AG10803 (cell line): ENCODE measurements around the gene SGPP2.

Source experiments
- DNase-seq: peaks from one replicate; pipeline ENCODE4 v3.0.0; 2010; ENCODE audit warnings: low read depth
- H3K4me3 ChIP-seq: 2 replicates; pipeline ENCODE4 v1.5.1; 2011; ENCODE audit warnings: mild to moderate bottlenecking, low read length, control low read depth
- CTCF ChIP-seq: conservative IDR thresholded peaks from 2 replicates; pipeline ENCODE4 v1.5.1; 2011; ENCODE audit warnings: mild to moderate bottlenecking, low read length, control low read depth, inconsistent platforms

SGPP2 gene

GRCh38 chr2:222418739-222419138 lies 5.6 kb upstream of the SGPP2 start:
- TF ChIP-seq CTCF, result no peak
- H3K4me3 ChIP-seq, result no peak overlapping the region
- DNase-seq, result no peak

DNA sequence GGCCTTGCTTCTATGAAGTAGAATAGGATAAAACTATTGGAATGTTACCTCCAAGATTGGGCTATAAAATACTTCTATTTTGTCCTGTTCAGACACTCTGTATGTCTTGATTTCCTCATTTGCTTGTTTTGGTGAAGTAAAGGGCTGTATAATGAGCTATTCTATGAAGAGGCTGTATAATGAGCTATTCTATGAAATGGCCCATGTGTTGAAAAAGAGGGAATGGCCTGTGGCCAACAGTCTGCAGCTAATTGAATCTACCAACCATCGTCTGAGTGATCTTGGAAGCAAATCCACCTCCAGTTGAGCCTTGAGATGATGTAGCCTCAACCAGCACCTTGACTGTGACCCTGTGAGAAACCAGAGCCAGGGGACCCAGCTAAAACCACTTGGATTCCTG lies 3.8 kb upstream of the SGPP2 start:
- TF ChIP-seq CTCF, result no peak
- no peak overlapping the region for H3K4me3 ChIP-seq
- no peak for DNase-seq

- TF ChIP-seq CTCF, result no peak
- DNase-seq, result no peak
- no peak overlapping the region for H3K4me3 ChIP-seq
Measured at GRCh38 chr2:222421626-222422025, 2.7 kb upstream of the SGPP2 start.

DNA sequence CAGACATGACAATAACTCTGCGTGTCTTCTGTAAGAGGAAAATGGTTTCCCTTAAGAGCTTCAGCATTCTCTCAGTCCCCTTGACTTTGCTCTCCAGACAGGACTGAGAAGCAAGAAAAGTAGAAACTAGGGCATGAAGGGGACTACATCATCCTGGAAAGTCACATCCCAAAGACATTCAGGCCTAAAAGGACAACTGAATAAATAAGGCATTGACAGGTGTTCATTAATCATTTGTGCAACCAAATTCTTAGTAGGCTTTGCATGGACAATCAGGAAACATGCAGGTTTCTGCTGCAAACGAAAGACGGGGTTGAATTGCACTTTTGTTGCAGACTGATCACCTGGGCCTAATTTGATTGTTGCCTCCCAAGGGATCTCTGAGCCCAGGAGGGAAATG lies 1.2 kb upstream of the SGPP2 start:
- H3K4me3 ChIP-seq, result no peak overlapping the region
- DNase-seq, result no peak

DNA sequence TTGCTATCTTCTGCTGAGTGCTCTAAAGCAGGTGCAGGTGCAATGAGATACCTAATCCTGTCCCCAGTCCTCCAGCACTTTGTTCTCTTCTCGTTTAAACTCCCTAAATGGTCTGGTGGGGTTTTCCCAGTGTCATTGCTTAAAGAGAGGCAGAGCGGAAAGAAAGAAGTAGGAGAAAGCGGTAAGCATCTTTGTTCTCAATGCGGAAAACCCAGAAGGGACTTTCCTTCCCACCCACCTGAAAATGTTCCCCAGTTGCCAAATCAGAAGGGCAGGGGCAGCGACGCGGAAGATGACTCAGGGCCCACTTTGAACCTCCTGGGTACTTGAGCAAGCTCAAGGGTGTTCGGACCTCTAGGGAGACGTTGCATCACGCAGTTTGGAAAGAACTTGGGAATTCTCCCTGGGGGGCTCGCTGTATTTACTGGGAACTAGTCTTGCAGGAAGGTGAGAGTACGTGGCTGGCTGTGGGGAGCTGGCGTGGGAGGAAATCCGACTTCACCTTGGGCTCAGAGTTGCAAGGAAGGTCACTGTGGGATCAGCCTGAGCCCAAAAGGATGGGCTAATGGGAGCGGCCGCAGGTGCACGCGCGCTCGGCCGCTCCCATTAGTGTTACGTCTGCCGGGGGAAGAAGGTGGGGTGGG lies 589 bp upstream of the SGPP2 start:
- H3K4me3 ChIP-seq, result no peak overlapping the region
- DNase-seq, result no peak
- no peak for TF ChIP-seq CTCF

More for the DNA sequence above, 1.2 kb upstream of the SGPP2 start:
- TF ChIP-seq CTCF, result no peak

DNA sequence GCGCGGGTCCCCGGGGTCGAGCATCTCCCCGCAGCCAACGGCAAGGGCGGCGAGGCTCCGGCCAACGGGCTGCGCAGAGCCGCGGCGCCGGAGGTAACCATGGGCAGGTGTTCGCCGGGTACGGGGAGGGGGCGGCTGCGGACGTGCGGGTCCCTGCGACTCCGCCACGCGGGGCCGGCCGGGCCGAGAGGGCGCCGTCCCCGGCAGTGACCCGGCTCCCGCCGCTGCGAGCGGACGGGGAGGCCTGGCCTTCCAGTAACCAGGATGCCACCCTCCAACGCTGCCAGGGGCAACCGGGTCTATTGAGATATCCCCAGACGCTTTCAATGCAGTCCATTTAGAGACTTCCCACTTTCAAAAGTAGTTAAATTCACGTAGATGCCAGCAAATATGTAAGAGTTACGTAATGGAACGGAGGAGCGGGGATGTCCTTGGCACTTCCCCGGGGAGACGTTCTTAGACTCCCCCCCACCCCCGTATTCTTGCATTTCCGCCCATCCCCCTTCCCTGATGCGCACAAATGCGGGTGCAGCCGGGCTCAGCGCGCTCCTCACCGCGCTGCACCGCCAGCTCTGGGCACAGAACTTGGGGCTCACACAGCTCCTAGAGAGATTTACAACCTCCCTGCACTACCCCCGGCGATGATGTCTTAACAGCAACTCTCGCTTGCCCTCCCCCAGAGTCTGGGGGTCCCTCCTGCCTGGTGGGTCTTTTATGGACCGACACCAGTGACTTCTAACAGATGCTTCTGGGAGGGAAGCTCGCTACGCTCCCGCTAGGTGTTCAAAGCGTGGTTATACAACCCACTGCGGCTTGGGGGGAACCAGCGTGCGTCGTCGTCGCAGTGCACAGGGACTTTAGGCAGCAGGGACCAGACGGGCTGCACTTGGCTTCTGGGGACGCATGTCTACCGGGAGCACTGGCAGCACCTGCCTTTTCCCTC lies 657 bp downstream of the SGPP2 start:
- DNase-seq, result no peak
- no peak for TF ChIP-seq CTCF
- H3K4me3 ChIP-seq, result no peak overlapping the region; the same call in 1 of the 2 replicates
